ENCODE measurements around the gene ESYT2.

Gene ESYT2

DNA sequence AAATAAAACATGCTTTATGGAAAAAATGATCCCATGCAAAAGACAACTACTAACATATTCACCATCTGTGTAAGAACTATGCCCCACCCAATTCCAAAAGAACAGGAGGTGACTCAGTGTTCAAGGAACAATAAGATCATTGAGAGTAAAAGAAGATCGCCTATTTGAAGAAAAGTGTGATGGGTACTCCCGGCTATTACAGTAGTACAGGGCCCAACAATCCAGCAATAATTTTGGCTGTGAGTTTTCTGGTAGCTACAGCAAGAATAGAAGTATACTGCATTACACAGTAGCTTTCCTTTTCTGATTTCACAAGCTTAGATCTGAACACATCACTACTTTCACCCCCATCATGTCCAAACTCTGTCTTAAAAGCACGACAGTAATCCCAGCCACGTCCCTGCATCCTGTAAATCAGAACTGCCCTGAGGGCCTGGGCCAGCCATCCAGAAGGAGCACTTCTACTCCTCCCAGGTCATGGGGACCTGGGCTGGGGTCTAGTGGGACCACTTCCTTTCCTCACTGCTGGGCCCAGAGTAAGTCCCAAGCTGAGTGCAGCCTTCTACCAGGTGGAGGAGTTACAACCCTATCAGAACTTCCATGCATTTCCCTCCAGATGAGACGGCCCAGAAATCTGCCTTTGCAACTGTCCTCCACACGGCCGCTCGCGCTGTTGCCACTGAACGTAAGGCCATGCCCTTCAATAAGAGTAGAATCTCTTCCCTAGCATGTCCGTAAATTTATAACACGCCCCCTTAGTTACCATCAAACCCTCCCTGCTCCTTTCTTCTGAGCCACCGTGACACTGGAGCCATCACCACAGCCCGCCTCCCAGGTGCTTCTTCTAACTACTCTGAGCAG, 7.9 kb downstream of the ESYT2 start:
- Histone ChIP-seq H3K27me3 (ENCODE audit: control insufficient read depth in 1 of 2, insufficient read depth in 2 of 2, low read length in 2 of 2) (no peaks in the 10 kb centered on the region), H3K9ac (ENCODE audit: low read length in 2 of 2) (peak overlapping the region; percentile 43 to 47), H3K36me3 (ENCODE audit: control insufficient read depth in 2 of 2, insufficient read depth in 2 of 2, low read length in 2 of 2) (no peaks in the 10 kb centered on the region), H3K4me3 (ENCODE audit: low read length in 2 of 2) (peak overlapping the region; percentile 32 to 57), H3K9me3 (ENCODE audit: control insufficient read depth in 2 of 2, low read length in 2 of 2) (no peaks in the 10 kb centered on the region), H3K27ac (ENCODE audit: low read length) (peak overlapping the region; percentile 66), H3K4me1 (ENCODE audit: control insufficient read depth, insufficient read depth, low read length) (peaks cover 22% of the 10 kb centered on the region)

DNA sequence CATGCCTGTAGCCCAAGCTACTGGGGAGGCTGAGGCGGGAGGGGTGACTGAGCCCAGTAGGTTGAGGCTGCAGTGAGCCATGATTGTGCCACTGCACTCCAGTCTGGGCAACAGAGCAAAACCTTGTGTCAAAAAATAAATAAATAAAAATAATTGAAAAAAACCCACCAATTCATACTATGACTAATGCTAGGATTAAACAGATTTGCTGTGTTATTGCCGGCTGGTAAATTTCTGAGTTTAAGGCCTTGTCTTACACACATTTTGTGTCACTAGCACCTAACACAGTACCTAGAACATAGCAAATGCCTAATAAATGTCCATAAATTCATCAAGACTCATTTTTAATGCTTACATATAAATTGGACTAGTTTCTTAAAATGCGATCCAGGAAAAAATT, 8.7 kb downstream of the ESYT2 start:
- Histone ChIP-seq H3K27ac (ENCODE audit: low read length) (no peak overlapping the region), H3K36me3 (ENCODE audit: control insufficient read depth in 2 of 2, insufficient read depth in 2 of 2, low read length in 2 of 2) (no peaks in the 10 kb centered on the region), H3K27me3 (ENCODE audit: control insufficient read depth in 1 of 2, insufficient read depth in 2 of 2, low read length in 2 of 2) (no peaks in the 10 kb centered on the region), H3K4me1 (ENCODE audit: control insufficient read depth, insufficient read depth, low read length) (peaks cover 30% of the 10 kb centered on the region), H3K4me3 (ENCODE audit: low read length in 2 of 2) (no peak overlapping the region), H3K9ac (ENCODE audit: low read length in 2 of 2) (no peak overlapping the region), H3K9me3 (ENCODE audit: control insufficient read depth in 2 of 2, low read length in 2 of 2) (no peaks in the 10 kb centered on the region)

DNA sequence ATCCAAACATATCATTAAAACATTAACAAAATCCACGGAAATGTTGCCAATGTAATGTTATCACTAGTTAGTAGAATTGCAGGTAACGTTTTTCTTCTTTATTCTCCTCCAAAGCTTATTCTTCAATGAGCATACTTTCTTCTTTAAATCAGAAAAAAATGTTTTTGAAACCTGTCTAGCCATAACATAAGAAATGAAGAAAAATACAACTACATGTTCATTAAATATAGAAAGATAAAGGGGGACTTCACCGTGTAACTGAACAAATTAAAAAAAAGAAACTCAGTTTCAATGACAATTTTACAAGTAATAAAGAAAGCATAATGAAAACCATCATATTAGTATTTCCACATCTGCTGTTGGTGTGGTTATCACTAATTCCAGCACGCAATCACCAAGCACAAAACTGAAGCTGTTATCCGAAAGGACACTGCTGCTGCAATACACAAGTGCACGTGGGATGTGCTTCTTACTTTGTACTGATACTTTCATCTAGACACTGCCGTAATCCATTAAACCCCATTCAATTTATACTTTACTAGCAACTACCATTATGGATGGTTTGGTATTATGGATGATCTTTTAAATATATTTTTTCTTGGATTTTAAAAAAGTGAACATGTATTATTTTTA, 9.6 kb downstream of the ESYT2 start:
- Histone ChIP-seq H3K27me3 (ENCODE audit: control insufficient read depth in 1 of 2, insufficient read depth in 2 of 2, low read length in 2 of 2) (no peaks in the 10 kb centered on the region), H3K27ac (ENCODE audit: low read length) (peak overlapping the region; percentile 98), H3K9ac (ENCODE audit: low read length in 2 of 2) (no peak overlapping the region), H3K4me3 (ENCODE audit: low read length in 2 of 2) (no peak overlapping the region), H3K36me3 (ENCODE audit: control insufficient read depth in 2 of 2, insufficient read depth in 2 of 2, low read length in 2 of 2) (no peaks in the 10 kb centered on the region), H3K9me3 (ENCODE audit: control insufficient read depth in 2 of 2, low read length in 2 of 2) (no peaks in the 10 kb centered on the region), H3K4me1 (ENCODE audit: control insufficient read depth, insufficient read depth, low read length) (peaks cover 39% of the 10 kb centered on the region)

DNA sequence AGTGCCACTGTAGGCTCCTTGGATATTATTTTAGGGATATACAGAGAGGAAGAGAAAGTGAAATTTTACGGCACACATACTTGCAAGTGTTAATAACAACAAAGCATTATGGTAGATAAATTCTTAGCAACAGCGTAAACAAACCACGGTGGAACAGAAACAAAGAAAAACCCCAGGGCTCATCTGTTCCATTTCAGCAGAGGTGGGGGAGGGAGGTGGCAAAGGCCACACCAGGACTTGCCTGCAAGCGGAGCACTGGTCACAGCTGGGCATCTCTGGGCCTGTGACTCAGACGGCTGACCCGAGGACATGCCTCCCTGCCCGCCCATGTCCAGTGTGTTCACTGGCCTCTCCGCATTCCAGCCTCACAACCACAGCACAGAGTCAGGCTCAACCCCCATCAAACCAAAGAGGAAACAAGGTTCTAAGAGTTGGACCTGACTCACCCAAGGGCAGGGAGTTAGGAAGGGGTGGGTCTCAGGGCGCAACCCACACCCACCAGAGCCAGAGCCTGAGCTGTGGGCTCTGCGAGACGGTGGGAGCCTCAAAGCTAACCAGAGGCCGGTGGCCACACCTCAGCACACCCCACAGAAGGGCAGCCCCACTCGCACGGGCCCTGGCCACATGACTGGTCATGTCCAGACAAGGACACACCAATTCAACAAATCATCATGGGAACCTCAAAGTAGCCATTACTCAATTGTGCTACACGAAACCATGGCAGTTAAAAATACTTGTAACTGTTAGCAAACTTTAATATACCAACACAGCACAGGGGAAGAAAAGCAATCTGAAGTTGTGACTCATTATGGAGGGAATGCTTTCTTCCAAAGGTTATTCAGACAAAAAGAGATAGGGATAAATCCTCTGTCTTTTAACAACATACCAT, 10.7 kb downstream of the ESYT2 start:
- Histone ChIP-seq H3K9ac (ENCODE audit: low read length in 2 of 2) (peak overlapping the region; percentile 46 to 51), H3K27me3 (ENCODE audit: control insufficient read depth in 1 of 2, insufficient read depth in 2 of 2, low read length in 2 of 2) (no peaks in the 10 kb centered on the region), H3K4me3 (ENCODE audit: low read length in 2 of 2) (peak overlapping the region; percentile 49 to 72), H3K9me3 (ENCODE audit: control insufficient read depth in 2 of 2, low read length in 2 of 2) (no peaks in the 10 kb centered on the region), H3K36me3 (ENCODE audit: control insufficient read depth in 2 of 2, insufficient read depth in 2 of 2, low read length in 2 of 2) (no peaks in the 10 kb centered on the region), H3K27ac (ENCODE audit: low read length) (peak overlapping the region; percentile 98), H3K4me1 (ENCODE audit: control insufficient read depth, insufficient read depth, low read length) (peaks cover 42% of the 10 kb centered on the region)

DNA sequence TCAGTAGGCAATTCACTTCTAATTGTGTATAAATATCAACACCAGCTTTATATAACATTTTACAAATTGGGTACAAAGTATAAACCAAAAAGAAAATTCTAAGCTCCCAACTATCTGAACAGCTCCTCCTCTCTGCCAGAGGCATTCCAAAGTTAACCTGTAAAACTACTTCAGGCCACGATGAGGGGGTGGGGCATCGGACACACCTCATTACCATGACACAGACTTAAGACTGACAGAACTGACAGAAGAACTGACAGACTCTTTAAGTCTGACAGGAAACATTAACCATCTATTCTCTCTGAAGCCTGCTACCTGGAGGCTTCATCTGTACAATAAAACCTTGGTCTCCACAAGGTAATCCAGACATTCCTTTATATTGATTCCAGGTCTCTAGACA, 12.3 kb downstream of the ESYT2 start:
- peak overlapping the region; percentile 7 to 16 for H3K9ac ChIP-seq (ENCODE audit: low read length in 2 of 2)
- H3K9me3 ChIP-seq (ENCODE audit: control insufficient read depth in 2 of 2, low read length in 2 of 2): no peaks in the 10 kb centered on the region
- no peaks in the 10 kb centered on the region for H3K36me3 ChIP-seq (ENCODE audit: control insufficient read depth in 2 of 2, insufficient read depth in 2 of 2, low read length in 2 of 2)
- H3K27ac ChIP-seq (ENCODE audit: low read length): peak overlapping the region; percentile 98
- H3K4me1 ChIP-seq (ENCODE audit: control insufficient read depth, insufficient read depth, low read length): peaks cover 46% of the 10 kb centered on the region
- H3K4me3 ChIP-seq (ENCODE audit: low read length in 2 of 2): peak overlapping the region; percentile 40 to 58
- H3K27me3 ChIP-seq (ENCODE audit: control insufficient read depth in 1 of 2, insufficient read depth in 2 of 2, low read length in 2 of 2): no peaks in the 10 kb centered on the region

DNA sequence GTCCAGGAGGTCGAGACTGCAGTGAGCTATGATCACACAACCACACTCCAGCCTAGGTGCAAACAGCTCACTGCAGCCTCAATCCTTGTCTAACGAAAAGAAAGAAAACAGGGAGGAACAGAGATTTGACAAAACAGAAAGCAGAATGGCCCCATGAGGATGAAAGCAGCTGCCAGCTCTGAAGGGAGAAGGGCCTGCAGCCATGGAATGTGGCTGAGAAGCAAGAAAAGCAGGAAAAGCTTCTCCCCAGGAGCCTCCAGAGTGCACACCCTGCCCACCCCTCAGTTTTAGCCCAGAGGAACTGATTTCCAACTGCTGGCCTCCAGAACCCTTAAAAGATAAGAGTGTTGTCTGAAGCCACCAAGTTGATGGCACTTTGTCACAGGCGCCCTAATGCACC, 13.0 kb downstream of the ESYT2 start:
- H3K9ac ChIP-seq (ENCODE audit: low read length in 2 of 2): peak overlapping the region; percentile 16 to 22
- no peaks in the 10 kb centered on the region for H3K9me3 ChIP-seq (ENCODE audit: control insufficient read depth in 2 of 2, low read length in 2 of 2)
- H3K27ac ChIP-seq (ENCODE audit: low read length): peak overlapping the region; percentile 98
- peak overlapping the region; percentile 21 to 58 for H3K4me3 ChIP-seq (ENCODE audit: low read length in 2 of 2)
- H3K4me1 ChIP-seq (ENCODE audit: control insufficient read depth, insufficient read depth, low read length): peaks cover 46% of the 10 kb centered on the region
- no peaks in the 10 kb centered on the region for H3K36me3 ChIP-seq (ENCODE audit: control insufficient read depth in 2 of 2, insufficient read depth in 2 of 2, low read length in 2 of 2)
- H3K27me3 ChIP-seq (ENCODE audit: control insufficient read depth in 1 of 2, insufficient read depth in 2 of 2, low read length in 2 of 2): no peaks in the 10 kb centered on the region

DNA sequence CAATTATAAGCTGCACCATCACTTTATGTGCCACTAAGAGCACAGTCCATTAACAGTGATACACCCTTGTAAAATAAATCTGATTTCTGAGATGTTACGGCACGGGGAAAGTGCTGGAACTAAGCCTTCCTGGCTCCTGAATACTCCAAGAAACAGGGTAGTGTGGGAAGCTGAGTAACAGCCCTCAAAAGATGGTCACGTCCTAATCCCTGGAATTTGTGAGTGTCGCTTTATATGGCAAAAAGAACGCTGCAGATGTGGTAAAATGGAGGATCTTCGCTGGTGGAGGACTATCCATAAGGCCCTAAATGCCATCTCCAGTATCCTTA, 13.5 kb downstream of the ESYT2 start:
- Histone ChIP-seq H3K36me3 (ENCODE audit: control insufficient read depth in 2 of 2, insufficient read depth in 2 of 2, low read length in 2 of 2) (no peaks in the 10 kb centered on the region), H3K27me3 (ENCODE audit: control insufficient read depth in 1 of 2, insufficient read depth in 2 of 2, low read length in 2 of 2) (no peaks in the 10 kb centered on the region), H3K9ac (ENCODE audit: low read length in 2 of 2) (peak overlapping the region in 1 of 2 donors; percentile 22), H3K4me1 (ENCODE audit: control insufficient read depth, insufficient read depth, low read length) (peaks cover 49% of the 10 kb centered on the region), H3K4me3 (ENCODE audit: low read length in 2 of 2) (peak overlapping the region in 1 of 2 donors; percentile 21), H3K9me3 (ENCODE audit: control insufficient read depth in 2 of 2, low read length in 2 of 2) (no peaks in the 10 kb centered on the region), H3K27ac (ENCODE audit: low read length) (peak overlapping the region; percentile 98)

DNA sequence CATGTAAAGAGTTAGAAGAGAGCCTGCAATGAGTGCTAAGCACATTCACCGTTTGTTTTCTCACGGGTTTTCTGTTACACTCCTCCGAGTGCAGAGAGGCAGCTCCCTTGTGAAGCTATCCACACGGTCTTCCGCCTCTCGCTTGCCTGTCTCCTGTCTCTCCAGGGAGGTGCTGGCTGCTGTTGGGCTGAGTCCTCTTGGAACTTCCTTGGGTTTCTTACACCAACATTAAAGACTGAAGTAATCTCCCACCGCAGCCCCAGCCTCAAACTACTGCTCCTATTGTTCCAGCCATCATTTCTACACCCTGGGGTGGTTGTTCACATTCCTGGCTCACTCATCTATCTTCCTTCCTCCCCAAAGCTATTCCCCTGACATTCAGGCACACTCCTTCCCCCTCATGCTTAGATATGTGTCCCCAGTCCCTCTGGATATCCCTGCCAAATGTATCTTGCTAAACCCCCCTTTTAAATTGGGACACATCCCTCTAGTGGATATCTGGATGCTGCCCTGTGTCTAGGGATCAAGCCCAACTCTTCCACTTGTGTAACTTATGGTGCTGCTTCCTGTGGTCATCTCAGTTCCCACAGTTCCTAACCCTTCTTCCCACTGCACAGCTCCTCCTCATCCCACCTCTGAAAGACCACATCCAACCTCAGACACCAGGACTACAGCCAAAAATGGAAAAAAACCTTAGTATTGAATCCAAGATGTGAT, 14.1 kb downstream of the ESYT2 start:
- Histone ChIP-seq H3K4me3 (ENCODE audit: low read length in 2 of 2) (peak overlapping the region in 1 of 2 donors; percentile 8), H3K9ac (ENCODE audit: low read length in 2 of 2) (peak overlapping the region in 1 of 2 donors; percentile 29), H3K27me3 (ENCODE audit: control insufficient read depth in 1 of 2, insufficient read depth in 2 of 2, low read length in 2 of 2) (no peaks in the 10 kb centered on the region), H3K9me3 (ENCODE audit: control insufficient read depth in 2 of 2, low read length in 2 of 2) (no peaks in the 10 kb centered on the region), H3K4me1 (ENCODE audit: control insufficient read depth, insufficient read depth, low read length) (peaks cover 49% of the 10 kb centered on the region), H3K27ac (ENCODE audit: low read length) (peak overlapping the region; percentile 98), H3K36me3 (ENCODE audit: control insufficient read depth in 2 of 2, insufficient read depth in 2 of 2, low read length in 2 of 2) (no peaks in the 10 kb centered on the region)

DNA sequence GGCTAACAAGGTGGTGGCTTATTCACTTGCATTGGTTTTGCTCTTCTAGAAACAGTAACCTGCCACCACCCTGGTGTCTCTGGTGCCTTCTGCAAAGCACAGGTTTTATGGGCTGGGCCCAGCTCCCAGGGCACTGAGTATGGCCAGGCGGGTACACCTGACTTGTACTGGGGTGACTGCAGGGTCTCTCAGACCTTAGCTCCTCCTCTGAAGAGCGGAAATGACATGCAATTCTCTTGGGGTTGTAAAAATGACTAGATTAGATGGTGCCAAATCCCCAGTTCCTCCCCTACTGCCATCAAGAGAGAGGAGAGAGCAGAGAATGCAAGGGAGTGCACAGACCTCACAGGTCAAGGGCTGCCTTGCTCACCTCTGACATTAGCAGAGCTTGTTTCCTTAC, 14.7 kb downstream of the ESYT2 start:
- Histone ChIP-seq H3K27ac (ENCODE audit: low read length) (peak overlapping the region; percentile 98), H3K9ac (ENCODE audit: low read length in 2 of 2) (no peak overlapping the region), H3K4me1 (ENCODE audit: control insufficient read depth, insufficient read depth, low read length) (peaks cover 49% of the 10 kb centered on the region), H3K36me3 (ENCODE audit: control insufficient read depth in 2 of 2, insufficient read depth in 2 of 2, low read length in 2 of 2) (no peaks in the 10 kb centered on the region), H3K4me3 (ENCODE audit: low read length in 2 of 2) (peak overlapping the region in 1 of 2 donors; percentile 8), H3K27me3 (ENCODE audit: control insufficient read depth in 1 of 2, insufficient read depth in 2 of 2, low read length in 2 of 2) (no peaks in the 10 kb centered on the region), H3K9me3 (ENCODE audit: control insufficient read depth in 2 of 2, low read length in 2 of 2) (no peaks in the 10 kb centered on the region)

DNA sequence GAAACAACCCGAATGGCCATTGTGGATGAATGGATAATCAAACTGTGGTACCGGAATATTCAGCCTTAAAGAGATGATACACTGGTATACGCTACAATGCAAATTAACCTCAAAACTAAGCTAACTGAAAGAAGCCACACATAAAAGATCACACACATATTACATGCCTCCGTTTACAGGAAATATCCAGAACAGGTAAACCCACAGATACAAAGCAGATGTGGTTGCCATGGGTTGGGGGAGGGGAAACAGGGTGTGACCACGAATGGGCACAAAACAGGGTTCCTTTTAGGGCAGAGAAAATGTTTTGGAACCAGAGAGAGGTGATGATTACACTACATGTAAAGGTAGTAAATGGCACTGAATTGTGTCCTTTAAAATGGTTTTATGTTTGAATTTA, 16.6 kb downstream of the ESYT2 start:
- H3K27ac ChIP-seq (ENCODE audit: low read length): peak overlapping the region; percentile 74
- H3K4me1 ChIP-seq (ENCODE audit: control insufficient read depth, insufficient read depth, low read length): peaks cover 45% of the 10 kb centered on the region

More for the DNA sequence above, 16.6 kb downstream of the ESYT2 start:
- Histone ChIP-seq H3K9me3 (ENCODE audit: control insufficient read depth in 2 of 2, low read length in 2 of 2) (no peaks in the 10 kb centered on the region), H3K4me3 (ENCODE audit: low read length in 2 of 2) (peak overlapping the region in 1 of 2 donors; percentile 45), H3K27me3 (ENCODE audit: control insufficient read depth in 1 of 2, insufficient read depth in 2 of 2, low read length in 2 of 2) (no peaks in the 10 kb centered on the region), H3K9ac (ENCODE audit: low read length in 2 of 2) (peak overlapping the region in 1 of 2 donors; percentile 5), H3K36me3 (ENCODE audit: control insufficient read depth in 2 of 2, insufficient read depth in 2 of 2, low read length in 2 of 2) (peaks cover under 1 to 2% of the 10 kb centered on the region in 2 donors)
